Keratinocyte (primary cell): ENCODE measurements around the gene BFSP1. TPM values are rescaled to one million over a fixed set of nuclear protein-coding genes. Genes with fewer than 3 reads are reported as not detected.

Experiments
- DNase-seq: peaks from one replicate; pipeline ENCODE4 v3.0.0-alpha.2; 2011; ENCODE audit warnings: low read depth, missing footprints, low spot score
- FAIRE-seq: peaks from 2 replicates; lab custom pipeline; 2011; peaks lifted over from hg19 to GRCh38; lab: Jason Lieb, UNC
- H2AFZ ChIP-seq: 2 replicates; pipeline ENCODE4 v1.6.0; 2012; ENCODE audit warnings: low read length, control low read depth, inconsistent platforms; ENCODE audit not compliant: control insufficient read depth
- H3K27ac ChIP-seq: 2 replicates; pipeline ENCODE4 v1.5.1; 2011; ENCODE audit warnings: low read length; ENCODE audit not compliant: control insufficient read depth, insufficient read depth
- H3K27me3 ChIP-seq: 3 replicates; pipeline ENCODE4 v1.6.0; 2011; ENCODE audit warnings: low read length; ENCODE audit not compliant: control insufficient read depth, insufficient read depth; ENCODE audit errors: extremely low read depth
- H3K36me3 ChIP-seq, 2 experiments: 2 replicates in 1 of 2; 3 replicates in 1 of 2; pipeline ENCODE4 v1.5.1; 2011; ENCODE audit warnings: low read length in 2 of 2, mild to moderate bottlenecking in 1 of 2; ENCODE audit not compliant: control insufficient read depth in 2 of 2, insufficient read depth in 2 of 2; ENCODE audit errors: extremely low read depth in 1 of 2
- H3K4me1 ChIP-seq: 3 replicates; pipeline ENCODE4 v1.5.1; 2011; ENCODE audit warnings: low read length; ENCODE audit not compliant: control insufficient read depth, insufficient read depth; ENCODE audit errors: extremely low read depth
- H3K4me2 ChIP-seq: 3 replicates; pipeline ENCODE4 v1.6.0; 2011; ENCODE audit warnings: low read depth, low read length; ENCODE audit not compliant: control insufficient read depth, insufficient read depth; ENCODE audit errors: extremely low read depth
- H3K4me3 ChIP-seq, 3 experiments: fragments of 200-600 bp in 1 of 3; sonication (generic) in 1 of 3; 2 replicates in 2 of 3; 3 replicates in 1 of 3; pipeline ENCODE4 v1.5.1; 2011 to 2016; ENCODE audit warnings: low read length in 3 of 3, mild to moderate bottlenecking in 3 of 3, control low read depth in 2 of 3, inconsistent platforms in 1 of 3, low read depth in 1 of 3, mixed read lengths in 1 of 3, mixed run types in 1 of 3, moderate library complexity in 1 of 3; ENCODE audit not compliant: control insufficient read depth in 2 of 3, insufficient read depth in 2 of 3; ENCODE audit errors: extremely low read depth in 1 of 3
- H3K79me2 ChIP-seq: 2 replicates; pipeline ENCODE4 v1.6.0; 2012; ENCODE audit warnings: low read length; ENCODE audit not compliant: control insufficient read depth, insufficient read depth
- H3K9ac ChIP-seq: 3 replicates; pipeline ENCODE4 v1.6.0; 2011; ENCODE audit warnings: low read length; ENCODE audit not compliant: control insufficient read depth, insufficient read depth; ENCODE audit errors: extremely low read depth
- H3K9me1 ChIP-seq: 3 replicates; pipeline ENCODE4 v1.6.0; 2011; ENCODE audit warnings: low read length; ENCODE audit not compliant: control insufficient read depth, insufficient read depth; ENCODE audit errors: extremely low read depth
- H3K9me3 ChIP-seq: 2 replicates; pipeline ENCODE4 v1.5.1; 2012; ENCODE audit warnings: low read depth, low read length; ENCODE audit not compliant: control insufficient read depth
- H4K20me1 ChIP-seq: 3 replicates; pipeline ENCODE4 v1.6.0; 2011; ENCODE audit warnings: low read length; ENCODE audit not compliant: control insufficient read depth, insufficient read depth; ENCODE audit errors: extremely low read depth
- CTCF ChIP-seq, 3 experiments: IDR thresholded peaks in 1 of 3; conservative IDR thresholded peaks in 1 of 3; optimal IDR thresholded peaks in 1 of 3; 2 replicates in 2 of 3; 3 replicates in 1 of 3; pipeline versions ENCODE3 to v1.5.1; 2011; ENCODE audit warnings: low read length in 3 of 3, mild to moderate bottlenecking in 3 of 3, moderate library complexity in 2 of 3, control low read depth in 1 of 3, inconsistent platforms in 1 of 3; ENCODE audit not compliant: insufficient read depth in 2 of 3; ENCODE audit errors: extremely low read depth in 1 of 3
- EZH2 ChIP-seq: IDR thresholded peaks from one replicate; pipeline ENCODE4 v1.6.1; 2012; ENCODE audit warnings: inconsistent platforms, mild to moderate bottlenecking, low read length, moderate library complexity
- dilution Hi-C: fragments of 300-500 bp; cut with MboI; formaldehyde crosslinking; loops from one replicate; pipeline ENCODE4 v1.7.0; 2020; ENCODE audit warnings: low sequenced_read_pairs; ENCODE audit not compliant: extremely low pct_ligation_motif_present
- polyA plus RNA-seq, 5 experiments: library from polyadenylated mRNA; depleted of rRNA in 3 of 5; stranded (reverse) in 3 of 5; stranded (forward) in 1 of 5; unstranded in 1 of 5; fragments of >200 nt; gene quantifications; 1 replicate in 1 of 5; 2 replicates in 3 of 5; 3 replicates in 1 of 5; pipeline versions ENCODE4 v1.2.1 to v1.2.3, GENCODE V29; 2011 to 2012; ENCODE audit warnings: missing spikeins in 2 of 5, low read depth in 1 of 5, low replicate concordance in 1 of 5

The BFSP1 gene
- polyA plus RNA-seq, 1 donor (not counting 4 experiments of a cell fraction or from before 2014, with no cell fraction given): 2.2 TPM

DNA sequence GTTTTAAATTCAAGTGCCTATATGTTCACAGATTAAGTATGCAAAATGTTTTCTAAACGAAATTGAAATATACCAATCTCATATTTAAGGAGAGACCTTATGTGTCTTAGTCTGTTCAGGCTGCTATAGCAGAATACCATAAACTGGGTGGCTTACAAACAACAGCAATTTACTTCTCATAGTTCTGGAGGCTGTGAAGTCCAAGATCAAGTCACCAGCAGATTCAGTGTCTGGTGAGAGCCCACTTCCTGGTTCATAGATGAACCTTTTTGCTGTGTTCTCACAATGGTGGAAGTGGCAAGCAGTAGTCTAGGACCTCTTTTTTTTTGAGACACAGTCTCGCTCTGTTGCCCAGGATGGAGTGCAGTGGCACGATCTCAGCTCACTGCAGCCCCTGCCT, 35.2 kb upstream of the BFSP1 start:
- Histone ChIP-seq H3K27me3 (no peaks in the 10 kb centered on the region), H3K9me3 (no peaks in the 10 kb centered on the region), H3K9me1 (no peaks in the 10 kb centered on the region), H3K4me1 (peaks cover 26% of the 10 kb centered on the region), H2AFZ (no peak overlapping the region), H3K36me3 (no peaks in the 10 kb centered on the region), H4K20me1 (peaks cover 6% of the 10 kb centered on the region), H3K79me2 (peaks cover 18% of the 10 kb centered on the region), H3K4me2 (no peak overlapping the region), H3K4me3 (no peak overlapping the region), H3K27ac (no peak overlapping the region), H3K9ac (no peak overlapping the region)
- dilution Hi-C loops: no loop called here
- no peak for FAIRE-seq
- DNase-seq: no peak
- TF ChIP-seq CTCF (optimal IDR thresholded peaks at IDR 0.05 in 1 of 3, IDR thresholded peaks at IDR 0.05 in 1 of 3, conservative IDR thresholded peaks at IDR 0.05 in 1 of 3; ENCODE audit: extremely low read depth in 1 of 3, insufficient read depth in 2 of 3, low read length in 3 of 3): no peak
- no peak for TF ChIP-seq EZH2

DNA sequence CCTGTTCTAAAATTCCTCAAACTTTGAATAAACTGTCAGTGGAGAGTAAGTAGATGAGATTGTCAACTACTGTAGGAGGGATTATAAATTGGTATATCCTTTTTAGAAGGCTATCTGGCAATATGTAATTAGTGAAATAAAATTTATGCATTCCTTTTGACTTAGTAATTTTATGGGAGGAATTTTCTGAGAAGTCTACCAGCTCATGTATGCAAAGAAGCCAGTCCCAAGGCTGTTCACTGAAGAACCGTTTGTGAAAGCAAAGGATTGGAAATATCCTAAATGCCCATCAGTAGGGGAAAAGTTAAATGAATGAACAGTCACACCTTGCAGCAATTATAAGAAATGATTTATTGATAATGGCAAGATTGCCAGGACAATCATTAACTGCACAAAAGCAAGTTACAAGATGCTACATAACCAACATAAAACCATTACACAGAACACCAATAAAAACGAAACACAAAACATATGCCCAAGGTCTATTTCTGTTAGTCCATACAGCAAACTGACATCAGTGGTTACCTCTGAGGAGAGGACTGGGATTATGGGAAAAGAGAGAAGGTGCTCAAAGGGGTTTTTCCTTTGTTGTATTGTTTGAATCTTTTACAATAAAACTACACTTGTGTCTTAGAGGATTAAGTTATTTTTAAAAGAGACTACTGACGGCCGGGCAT, 34.1 kb upstream of the BFSP1 start:
- no peak for DNase-seq
- H3K4me2 ChIP-seq: peak overlapping the region; percentile 54
- H3K9me3 ChIP-seq: no peaks in the 10 kb centered on the region
- no peaks in the 10 kb centered on the region for H3K9me1 ChIP-seq
- H3K27me3 ChIP-seq: no peaks in the 10 kb centered on the region
- H3K9ac ChIP-seq: no peak overlapping the region
- no peak for FAIRE-seq
- TF ChIP-seq EZH2 (no peak), CTCF (optimal IDR thresholded peaks at IDR 0.05 in 1 of 3, IDR thresholded peaks at IDR 0.05 in 1 of 3, conservative IDR thresholded peaks at IDR 0.05 in 1 of 3; ENCODE audit: extremely low read depth in 1 of 3, insufficient read depth in 2 of 3, low read length in 3 of 3) (no peak)
- peak overlapping the region; percentile 1 for H2AFZ ChIP-seq
- H3K36me3 ChIP-seq: no peaks in the 10 kb centered on the region
- peaks cover 7% of the 10 kb centered on the region for H3K79me2 ChIP-seq
- peak overlapping the region; percentile 18 for H3K27ac ChIP-seq
- H3K4me3 ChIP-seq: no peak overlapping the region
- dilution Hi-C loops: no loop called here
- H4K20me1 ChIP-seq: no peaks in the 10 kb centered on the region
- H3K4me1 ChIP-seq: peaks cover 34% of the 10 kb centered on the region
